KBM-7 (cell line): Measurements from ENCODE around the gene TLR10.
"Not testable (repeated sequence)": the region's sequence is repeated elsewhere in the genome, so short reads cannot be mapped to it uniquely, and the experiment has no call there.

Experiments used
- DNase-seq: peaks from one replicate; pipeline ENCODE4 v3.0.0-alpha.2; 2015
- in situ Hi-C: fragments of 300-500 bp; cut with MboI; formaldehyde crosslinking; loops from 2 replicates; pipeline ENCODE4 v1.14.3; 2020; ENCODE audit warnings: low sequenced_read_pairs, low pct_unique_long_range_greater_than_20kb, mixed read lengths

TLR10 gene

DNA sequence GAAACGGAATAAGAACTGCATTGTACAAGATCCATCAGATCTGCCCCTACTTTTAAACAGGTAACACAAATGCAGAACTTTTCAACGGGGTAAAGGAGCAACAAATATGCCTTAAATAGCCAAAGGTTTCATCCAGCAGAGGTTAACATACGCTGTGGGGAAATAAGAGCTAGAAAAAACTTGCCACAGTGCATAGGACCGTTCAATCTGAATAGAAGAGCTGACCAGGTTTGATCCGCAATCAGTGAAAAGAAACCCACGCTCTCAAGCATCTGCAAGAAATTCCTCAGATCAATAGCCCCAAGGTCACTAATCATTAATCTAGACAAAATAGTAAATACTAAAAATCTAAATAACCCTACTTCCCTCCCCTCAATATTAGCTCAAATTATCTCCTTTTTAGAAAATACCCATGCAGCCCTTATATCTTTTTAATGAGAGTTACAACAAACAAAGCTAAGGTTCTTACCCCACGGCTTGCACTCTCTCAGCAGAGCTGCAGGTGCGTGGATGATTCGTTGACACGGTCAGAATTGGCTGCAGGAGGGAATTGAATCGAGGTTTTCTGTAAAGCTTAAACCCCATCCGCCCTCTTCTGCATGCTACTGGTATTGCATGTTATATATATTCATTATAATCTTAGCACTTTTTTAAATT is at the start of gene TLR10:
TSS of gene TLR10 (minus strand) at position 539 of the 657 bp plus-strand sequence. CDS start 7,400 bp downstream, outside the sequence.
- in situ Hi-C loops: no loop called here
- DNase-seq: peak; percentile 73

DNA sequence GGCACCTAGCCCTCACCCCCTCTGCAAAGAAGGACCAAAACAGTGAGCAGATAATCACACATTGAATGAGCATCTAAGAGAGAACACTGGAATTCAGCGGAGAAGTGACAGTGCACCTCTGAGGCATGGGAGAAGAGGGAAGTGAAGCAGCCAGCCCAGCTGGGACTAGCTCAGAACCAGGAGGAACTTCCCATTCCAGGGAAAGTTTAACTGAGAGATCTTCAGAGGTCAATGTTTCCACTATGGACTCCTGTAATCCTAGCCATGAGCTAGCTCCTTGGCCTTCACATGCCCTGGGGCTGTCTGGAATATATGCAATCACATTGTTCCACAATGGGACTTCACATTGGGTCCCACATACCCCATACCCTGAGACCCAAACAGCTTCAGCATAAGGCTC is 49.4 kb upstream of the TLR10 start:
- in situ Hi-C loops: no loop called here
- DNase-seq: no peak

DNA sequence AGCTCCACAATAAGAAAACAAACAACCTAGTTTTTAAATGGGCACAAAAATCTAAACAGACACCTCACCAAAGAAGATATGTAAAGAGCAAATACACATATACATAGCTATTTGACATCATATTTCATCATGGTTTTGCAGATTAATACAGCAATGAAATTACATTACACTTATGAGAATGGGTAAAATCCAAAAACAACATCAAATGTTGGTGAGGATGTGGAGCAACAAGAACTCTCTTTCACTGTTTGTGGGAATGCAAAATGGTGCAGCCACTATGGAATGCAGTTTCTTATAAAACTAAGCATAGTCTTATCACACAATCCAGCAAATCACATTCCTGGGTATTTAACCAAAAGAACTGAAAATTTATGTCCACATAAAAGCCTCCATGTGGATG is 48.9 kb upstream of the TLR10 start:
- in situ Hi-C loops: no loop called here
- no peak for DNase-seq

DNA sequence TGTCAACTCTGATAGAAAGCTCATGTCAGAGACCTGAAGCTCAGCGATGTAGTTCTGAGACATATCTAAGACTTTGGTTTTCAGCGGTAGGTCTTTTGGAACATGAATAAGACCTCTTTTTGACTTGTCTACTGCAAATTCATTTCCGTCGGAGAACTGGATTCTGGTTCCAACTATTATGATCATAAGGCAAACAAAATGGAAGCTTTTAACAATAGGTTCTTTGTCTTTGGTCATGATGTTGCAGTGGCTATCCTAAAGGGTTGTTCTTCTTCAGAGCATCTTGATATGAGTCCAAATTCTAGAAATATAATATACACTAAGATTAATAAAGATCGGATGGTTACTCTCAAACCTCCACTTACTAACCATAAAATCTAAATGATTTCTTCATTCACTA is 46.4 kb upstream of the TLR10 start:
- in situ Hi-C loops: no loop called here
- no peak for DNase-seq

GRCh38 chr4:38823766-38824165 is 41.0 kb upstream of the TLR10 start:
- in situ Hi-C loops: no loop called here
- DNase-seq: no peak

DNA sequence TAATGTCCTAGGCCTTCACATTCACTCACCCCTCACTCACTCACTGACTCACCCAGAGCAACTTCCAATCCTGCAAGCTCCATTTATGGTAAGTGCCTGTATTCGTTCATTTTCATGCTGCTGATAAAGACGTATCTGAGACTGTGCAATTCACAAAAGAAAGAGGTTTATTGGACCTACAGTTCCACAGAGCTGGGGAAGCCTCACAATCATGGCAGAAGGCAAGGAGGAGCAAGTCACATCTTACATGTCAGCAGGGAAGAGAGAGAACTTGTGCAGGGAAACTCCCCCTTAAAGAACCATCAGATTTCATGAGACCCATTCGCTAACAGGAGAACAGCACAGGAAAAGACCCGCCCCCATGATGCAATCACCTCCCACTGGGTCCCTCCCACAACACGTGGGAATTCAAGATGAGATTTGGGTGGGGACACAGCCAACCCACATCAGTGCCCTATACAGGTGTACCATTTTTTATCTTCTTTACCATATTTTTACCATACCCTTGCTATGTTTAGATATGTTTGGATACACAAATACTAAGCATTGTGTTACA is 40.0 kb upstream of the TLR10 start:
- in situ Hi-C loops: no loop called here
- no peak for DNase-seq

DNA sequence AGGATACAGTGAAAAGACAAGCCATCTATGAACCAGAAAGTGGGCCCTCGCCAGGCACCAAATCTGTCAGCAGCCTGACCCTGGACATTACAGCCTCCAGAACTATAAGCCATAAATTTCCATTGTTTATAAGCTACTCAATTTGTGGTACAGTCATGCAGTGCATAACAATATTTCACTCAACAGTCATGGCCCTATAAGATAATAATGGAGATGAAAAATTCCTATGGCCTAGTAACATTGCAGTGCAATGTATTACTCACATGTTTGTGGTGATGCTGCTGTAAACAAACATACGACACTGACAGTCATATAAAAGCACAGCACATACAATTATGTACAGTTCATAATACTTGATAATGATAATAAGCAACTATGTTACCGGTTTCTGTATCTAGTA is 38.9 kb upstream of the TLR10 start:
- in situ Hi-C loops: no loop called here
- DNase-seq: no peak

- in situ Hi-C loops: no loop called here
- DNase-seq: no peak
Measured at GRCh38 chr4:38820329-38821061, 37.7 kb upstream of the TLR10 start.

DNA sequence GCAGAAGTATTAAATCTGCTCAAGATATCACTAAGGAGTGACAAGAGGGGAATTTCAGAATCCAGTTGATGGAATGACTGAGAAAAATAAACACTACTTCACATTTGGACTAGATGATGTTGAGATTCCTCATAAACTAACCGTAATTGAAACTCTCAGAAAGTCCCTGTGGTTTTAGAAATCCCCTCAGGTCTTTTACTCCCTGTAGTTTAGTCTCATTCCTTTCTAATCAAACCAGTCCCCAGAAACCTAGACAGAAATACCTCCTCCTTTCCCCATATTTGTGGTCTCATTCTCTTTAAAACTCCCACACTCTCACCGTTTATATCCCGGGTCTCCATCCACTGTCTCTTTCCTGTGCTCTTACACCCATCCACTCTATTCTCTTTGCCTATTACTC is 36.8 kb upstream of the TLR10 start:
- in situ Hi-C loops: no loop called here
- DNase-seq: no peak

GRCh38 chr4:38818441-38818976 is 35.7 kb upstream of the TLR10 start:
- in situ Hi-C loops: no loop called here
- DNase-seq: no peak

GRCh38 chr4:38815885-38816782 is 33.3 kb upstream of the TLR10 start:
- in situ Hi-C loops: no loop called here
- peak; percentile 90 for DNase-seq

- in situ Hi-C loops: no loop called here
- DNase-seq: no peak
Measured at GRCh38 chr4:38814386-38814785, 31.6 kb upstream of the TLR10 start.

GRCh38 chr4:38811297-38811696 is 28.5 kb upstream of the TLR10 start:
- DNase-seq: no peak
- in situ Hi-C loops: no loop called here

GRCh38 chr4:38807462-38807861 is 24.7 kb upstream of the TLR10 start:
- DNase-seq, in situ Hi-C loops: not testable (repeated sequence)

- in situ Hi-C loops, DNase-seq: not testable (repeated sequence)
Measured at GRCh38 chr4:38806251-38806650, 23.5 kb upstream of the TLR10 start.

DNA sequence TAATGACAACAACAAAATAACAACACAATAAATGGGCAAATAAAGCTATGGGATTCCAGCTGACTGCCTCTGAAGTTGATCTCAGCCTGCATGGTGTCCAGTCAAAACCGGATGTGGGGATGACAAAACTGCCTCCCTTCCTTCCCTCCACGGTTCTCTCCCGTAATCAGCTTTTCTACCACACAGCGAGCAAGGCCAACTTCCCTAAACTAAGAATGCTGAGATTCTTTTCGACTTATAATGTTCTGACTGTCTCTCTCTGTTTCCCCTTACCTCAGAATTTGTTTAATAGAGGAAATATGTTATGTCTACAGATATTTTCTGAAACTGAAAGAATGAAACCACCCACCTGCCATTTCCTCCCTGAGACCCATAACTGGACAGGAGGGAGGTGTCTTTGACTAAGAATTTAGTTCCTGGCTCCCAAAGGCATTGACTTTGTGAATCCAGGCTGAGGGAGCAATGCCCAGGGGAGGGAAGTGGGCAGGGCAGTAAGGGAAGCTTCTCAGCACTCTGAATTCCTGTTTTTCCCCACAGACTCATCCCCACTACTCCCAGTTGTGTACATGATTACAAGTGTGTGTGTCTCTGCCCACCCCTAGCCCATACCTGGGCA is 22.8 kb upstream of the TLR10 start:
- DNase-seq: peak; percentile 95
- in situ Hi-C loops: no loop called here

- DNase-seq: peak; percentile 80
- in situ Hi-C loops: no loop called here
Measured at GRCh38 chr4:38804654-38805295, 22.0 kb upstream of the TLR10 start, which contains the start of gene TLR1. TLR1 (minus strand) TSS chr4:38804791; CDS start chr4:38798831, 5,960 bp downstream.
